Heart left ventricle (tissue), 16 donors: ENCODE results near the gene CEP85L. TPM values are rescaled to one million over a fixed set of nuclear protein-coding genes. Genes with fewer than 3 reads are reported as not detected.
A peak's percentile ranks its signal among the peaks of the same experiment; 100 is the strongest.

ENCODE experiments used
- ATAC-seq, 4 donors: fragments of 200-7000 bp; cut with Tn5 transposase; one replicate each; pipeline ENCODE4 v1.9.1; 2020 to 2022; ENCODE audit warnings: moderate library complexity in 4 of 4, mild to moderate bottlenecking in 3 of 4, moderate number of reproducible peaks in 1 of 4
- DNase-seq, 5 donors: peaks; one replicate each; pipeline ENCODE4 v3.0.0-alpha.2; 2020
- H3K27ac ChIP-seq, 12 donors: fragments of 200-600 bp; sonication (generic) in 4 of 12; one replicate each; pipeline versions ENCODE4 v1.5.0 to v1.8.0; 2016 to 2022; ENCODE audit warnings: mild to moderate bottlenecking in 2 of 12
- H3K27me3 ChIP-seq, 9 donors: fragments of 200-600 bp; sonication (generic) in 2 of 9; one replicate each; pipeline versions ENCODE4 v1.5.1 to v1.8.0; 2016 to 2022; ENCODE audit warnings: mild to moderate bottlenecking in 3 of 9
- H3K36me3 ChIP-seq, 9 donors: fragments of 200-600 bp; sonication (generic) in 2 of 9; one replicate each; pipeline versions ENCODE4 v1.5.0 to v1.8.0; 2018 to 2022; ENCODE audit warnings: mild to moderate bottlenecking in 2 of 9
- H3K4me1 ChIP-seq, 12 donors: fragments of 200-600 bp; sonication (generic) in 4 of 12; one replicate each; pipeline versions ENCODE4 v1.5.0 to v1.8.0; 2016 to 2022; ENCODE audit warnings: mild to moderate bottlenecking in 3 of 12
- H3K4me3 ChIP-seq, 12 donors: fragments of 200-600 bp; sonication (generic) in 4 of 12; one replicate each; pipeline versions ENCODE4 v1.5.0 to v1.8.0; 2017 to 2022; ENCODE audit warnings: mild to moderate bottlenecking in 9 of 12, moderate library complexity in 4 of 12
- H3K9me3 ChIP-seq, 12 donors: fragments of 200-600 bp; sonication (generic) in 4 of 12; one replicate each; pipeline versions ENCODE4 v1.5.0 to v1.8.0; 2016 to 2022; ENCODE audit warnings: mild to moderate bottlenecking in 1 of 12
- POLR2A ChIP-seq, 2 donors: fragments of 450-650 bp; IDR thresholded peaks; one replicate each; pipeline ENCODE4 v1.6.1; 2017; ENCODE audit warnings: antibody characterized with exemption in 2 of 2, mild to moderate bottlenecking in 2 of 2, moderate library complexity in 2 of 2
- WGBS, 4 donors: extraction: QIAGEN DNeasy Blood & Tissue Kit in 2 of 4; methylation state at CpG; one replicate each; pipeline versions ENCODE4 v1.1.5 to v1.1.7; 2013 to 2018; 5-methylcytosine and 5-hydroxymethylcytosine counted together
- intact Hi-C, 10 donors: fragments of 100-400 bp; cut with DNase I; formaldehyde crosslinking; loops; one replicate each; pipeline versions ENCODE4 v1.11.1 to v1.14.2; 2022
- polyA plus RNA-seq, 2 donors: library from polyadenylated mRNA; stranded (reverse); fragments of 200-250 nt; gene quantifications; one replicate each; pipeline ENCODE4 v1.2.3, GENCODE V29; 2013
- total RNA-seq, 9 donors: library from RNA; depleted of rRNA in 2 of 9; stranded (reverse); fragments of >200 nt in 2 of 9; fragmentation: NEBNext Ultra II Directional in 3 of 9; extraction: Animal tissue kit (Norgen Biotek cat#: 25700) in 3 of 9; gene quantifications; one replicate each; pipeline versions ENCODE4 v1.1.0 to v1.2.4, GENCODE V29; 2016 to 2023
- TF ChIP-seq, protein P1 (sequence below), 12 donors: fragments of 200-600 bp; sonication (generic) in 4 of 12; IDR thresholded peaks; one replicate each; pipeline versions ENCODE4 v1.5.0 to v1.8.0; 2018 to 2022; ENCODE audit warnings: antibody characterized with exemption in 12 of 12, mild to moderate bottlenecking in 5 of 12
- donor health status: ischemic (EF 13 %, LVEDD 7.1; RV severe dilation, severe dysfunction).
- donor health status: healthy with polysubstance abuse.
- donor health status: DM: no; HTN: yes; CAD: no.
- donor health status: DM: no; HTN: no; CAD: no.
- donor health status: ischemic (EF 25% LVEDD 6.9; RV normal size, moderate dysfunction).
- donor health status: ischemic (EF 25% LVEDD 5.7; RV mildly dilated, moderate dysfunction).
- donor health status: healthy.
- donor health status: DM: yes; HTN: yes; CAD: no.
- donor health status: ischemic (EF 35%, LVEDD 5.7; RV mildly dilated, moderate dysfunction).
- donor health status: nonischemic (EF 11% LVEDD 7.7; RV severe dilation, severe dysfunction).
- donor health status: DM: yes; HTN: yes; CAD: no.
- donor health status: PGD.
- donor health status: ischemic (EF 29% LVEDD 5.4; RV normal size, mild dysfunction).
- donor health status: nonischemic (EF 23%, LVEDD 6.1; RV moderate dilation, normal function).

CEP85L gene
- total and polyA plus RNA-seq, 11 donors = 1.9 to 14.4 (median 7.6) TPM

DNA sequence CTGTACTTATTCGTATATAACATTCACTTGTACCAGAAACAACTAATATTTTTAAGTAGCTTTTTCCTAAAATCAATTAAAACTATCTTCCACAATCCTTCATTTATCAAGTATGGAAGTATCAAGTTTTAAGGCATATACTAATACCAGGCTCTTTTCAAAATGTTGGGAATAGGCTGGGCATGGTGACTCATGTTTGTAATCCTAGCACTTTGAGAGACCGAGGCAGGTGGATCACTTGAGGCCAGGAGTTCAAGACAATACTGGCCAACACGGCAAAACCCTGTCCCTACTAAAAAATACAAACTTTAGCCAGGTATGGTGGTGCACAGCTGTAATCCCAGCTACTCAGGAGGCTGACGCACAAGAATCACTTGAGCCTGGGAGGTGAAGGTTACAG, 129.0 kb downstream of the CEP85L start:
- WGBS, 4 donors = 94 to 98% (median 96%) methylated on average over 4 of the region's 4 CpGs

DNA sequence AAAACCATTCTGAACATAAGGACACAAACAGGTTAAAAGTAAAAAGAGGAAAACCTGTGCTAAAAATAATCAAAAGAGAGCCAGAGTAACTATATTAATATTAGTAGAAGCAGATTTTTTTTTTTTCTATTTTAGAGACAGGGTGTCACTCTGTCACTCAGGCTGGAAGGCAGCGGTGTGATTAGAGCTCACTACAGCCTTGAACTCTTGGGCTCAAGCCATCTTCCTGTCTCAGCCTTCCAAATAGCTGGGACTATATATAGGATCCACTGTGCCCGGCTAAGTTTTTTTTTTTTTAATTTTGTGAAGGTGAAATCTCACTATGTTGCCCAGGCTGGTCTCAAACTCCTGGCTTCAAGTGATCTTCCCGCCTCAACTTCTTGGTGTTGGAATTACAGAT, 136.7 kb downstream of the CEP85L start:
- Histone ChIP-seq H3K27me3 (no peaks in the 10 kb centered on the region), H3K4me3 (peak overlapping the region in 3 of 12 donors; percentile 21 to 33 (median 26)), H3K4me1 (peaks cover 0 to 26% (median 1%) of the 10 kb centered on the region in 12 donors), H3K36me3 (peaks cover 0 to 6% (median 0%) of the 10 kb centered on the region in 9 donors), H3K9me3 (peaks cover 0 to 3% (median 0%) of the 10 kb centered on the region in 12 donors), H3K27ac (peak overlapping the region; percentile 49 to 87 (median 74))
- TF ChIP-seq POLR2A (IDR thresholded peaks at IDR 0.05) = no peak
- TF ChIP-seq, protein P1, sequence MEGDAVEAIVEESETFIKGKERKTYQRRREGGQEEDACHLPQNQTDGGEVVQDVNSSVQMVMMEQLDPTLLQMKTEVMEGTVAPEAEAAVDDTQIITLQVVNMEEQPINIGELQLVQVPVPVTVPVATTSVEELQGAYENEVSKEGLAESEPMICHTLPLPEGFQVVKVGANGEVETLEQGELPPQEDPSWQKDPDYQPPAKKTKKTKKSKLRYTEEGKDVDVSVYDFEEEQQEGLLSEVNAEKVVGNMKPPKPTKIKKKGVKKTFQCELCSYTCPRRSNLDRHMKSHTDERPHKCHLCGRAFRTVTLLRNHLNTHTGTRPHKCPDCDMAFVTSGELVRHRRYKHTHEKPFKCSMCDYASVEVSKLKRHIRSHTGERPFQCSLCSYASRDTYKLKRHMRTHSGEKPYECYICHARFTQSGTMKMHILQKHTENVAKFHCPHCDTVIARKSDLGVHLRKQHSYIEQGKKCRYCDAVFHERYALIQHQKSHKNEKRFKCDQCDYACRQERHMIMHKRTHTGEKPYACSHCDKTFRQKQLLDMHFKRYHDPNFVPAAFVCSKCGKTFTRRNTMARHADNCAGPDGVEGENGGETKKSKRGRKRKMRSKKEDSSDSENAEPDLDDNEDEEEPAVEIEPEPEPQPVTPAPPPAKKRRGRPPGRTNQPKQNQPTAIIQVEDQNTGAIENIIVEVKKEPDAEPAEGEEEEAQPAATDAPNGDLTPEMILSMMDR (IDR thresholded peaks at IDR 0.05) = no peak
- 28 to 38% (median 32%) methylated on average over 3 of the region's 3 CpGs for WGBS, 4 donors
- ATAC-seq = peak; percentile 99 to 100 (median 99)
- peak; percentile 57 to 83 (median 78) for DNase-seq
- intact Hi-C loops = loop anchor here in 7 of 10 donors (5.0 kb wide), 2 partner anchors 33 to 38 kb away; partner anchors contain the start of gene PLN (in 4 of the 7)

More for the DNA sequence above, 129.0 kb downstream of the CEP85L start:
- Histone ChIP-seq H3K27ac (no peak overlapping the region), H3K27me3 (no peaks in the 10 kb centered on the region), H3K4me1 (peaks cover 0 to 19% (median 10%) of the 10 kb centered on the region in 12 donors), H3K4me3 (no peak overlapping the region), H3K9me3 (no peaks in the 10 kb centered on the region), H3K36me3 (peaks cover 0 to 32% (median 10%) of the 10 kb centered on the region in 9 donors)
- DNase-seq (no peak), ATAC-seq (no peak)
- intact Hi-C loops = no loop called here
- TF ChIP-seq POLR2A (IDR thresholded peaks at IDR 0.05) = no peak
- TF ChIP-seq, protein P1 (IDR thresholded peaks at IDR 0.05) = no peak

GRCh38 chr6:118511930-118512715, 139.3 kb downstream of the CEP85L start:
- Histone ChIP-seq H3K36me3 (peaks cover 0 to 4% (median 0%) of the 10 kb centered on the region in 9 donors), H3K4me3 (peak overlapping the region in 4 of 12 donors; percentile 1 to 23 (median 12)), H3K9me3 (peaks cover 0 to 3% (median 0%) of the 10 kb centered on the region in 12 donors), H3K27ac (peak overlapping the region; percentile 51 to 87 (median 78)), H3K4me1 (peaks cover 0 to 34% (median 7%) of the 10 kb centered on the region in 12 donors), H3K27me3 (no peaks in the 10 kb centered on the region)
- no peak for TF ChIP-seq POLR2A (IDR thresholded peaks at IDR 0.05)
- TF ChIP-seq, protein P1 (IDR thresholded peaks at IDR 0.05) = no peak
- intact Hi-C loops = loop anchor here in 8 of 10 donors (2.0 to 5.0 kb wide), 6 partner anchors 17 to 227 kb away; partner anchors contain the start of gene PLN (in 4 of the 8)
- WGBS, 4 donors = 46 to 65% (median 61%) methylated on average over 4 of the region's 4 CpGs
- peak in 2 of 4 donors; percentile 7 to 39 for ATAC-seq
- no peak for DNase-seq
